ENCODE data around the gene DIDO1. TPM values are rescaled to one million over a fixed set of nuclear protein-coding genes. Genes with fewer than 3 reads are reported as not detected.
"Not testable (repeated sequence)": the region's sequence is repeated elsewhere in the genome, so short reads cannot be mapped to it uniquely, and the experiment has no call there.

The DIDO1 gene
- total RNA-seq, 4 donors from 2014 or later: 64.6 to 143 (median 79.2) TPM

DNA sequence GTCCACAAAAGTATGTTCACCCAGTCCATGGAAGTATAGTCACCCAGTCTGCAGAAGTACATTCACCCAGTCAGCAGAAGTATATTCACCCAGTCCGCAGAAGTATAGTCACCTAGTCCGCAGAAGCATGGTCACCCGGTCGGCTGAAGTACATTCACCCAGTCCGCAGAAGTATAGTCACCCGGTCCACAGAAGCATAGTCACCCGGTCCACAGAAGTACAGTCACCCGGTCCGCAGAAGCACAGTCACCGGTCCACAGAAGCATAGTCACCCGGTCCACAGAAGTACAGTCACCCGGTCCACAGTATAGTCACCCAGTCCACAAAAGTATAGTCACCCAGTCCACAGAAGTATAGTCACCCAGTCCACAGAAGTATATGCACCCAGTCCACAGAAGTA lies 73.5 kb downstream of the DIDO1 start:
- Histone ChIP-seq H3K36me3 (peaks cover 33% of the 10 kb centered on the region), H3K4me3 (no peak overlapping the region), H3K4me1 (peaks cover 11% of the 10 kb centered on the region), H3K9me3 (no peaks in the 10 kb centered on the region), H3K27me3 (no peaks in the 10 kb centered on the region), H3K27ac (no peak overlapping the region)
- TF ChIP-seq, protein P1, sequence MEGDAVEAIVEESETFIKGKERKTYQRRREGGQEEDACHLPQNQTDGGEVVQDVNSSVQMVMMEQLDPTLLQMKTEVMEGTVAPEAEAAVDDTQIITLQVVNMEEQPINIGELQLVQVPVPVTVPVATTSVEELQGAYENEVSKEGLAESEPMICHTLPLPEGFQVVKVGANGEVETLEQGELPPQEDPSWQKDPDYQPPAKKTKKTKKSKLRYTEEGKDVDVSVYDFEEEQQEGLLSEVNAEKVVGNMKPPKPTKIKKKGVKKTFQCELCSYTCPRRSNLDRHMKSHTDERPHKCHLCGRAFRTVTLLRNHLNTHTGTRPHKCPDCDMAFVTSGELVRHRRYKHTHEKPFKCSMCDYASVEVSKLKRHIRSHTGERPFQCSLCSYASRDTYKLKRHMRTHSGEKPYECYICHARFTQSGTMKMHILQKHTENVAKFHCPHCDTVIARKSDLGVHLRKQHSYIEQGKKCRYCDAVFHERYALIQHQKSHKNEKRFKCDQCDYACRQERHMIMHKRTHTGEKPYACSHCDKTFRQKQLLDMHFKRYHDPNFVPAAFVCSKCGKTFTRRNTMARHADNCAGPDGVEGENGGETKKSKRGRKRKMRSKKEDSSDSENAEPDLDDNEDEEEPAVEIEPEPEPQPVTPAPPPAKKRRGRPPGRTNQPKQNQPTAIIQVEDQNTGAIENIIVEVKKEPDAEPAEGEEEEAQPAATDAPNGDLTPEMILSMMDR (IDR thresholded peaks at IDR 0.05): no peak
- no peak for TF ChIP-seq EP300 (IDR thresholded peaks at IDR 0.05)
- TF ChIP-seq POLR2A (IDR thresholded peaks at IDR 0.05): no peak
- TF ChIP-seq POLR2AphosphoS5 (IDR thresholded peaks at IDR 0.05): no peak
- DNase-seq (ENCODE audit: low spot score in 2 of 2): no peak
- WGBS: 93% methylated on average over 12 of the region's 12 CpGs

GRCh38 chr20:62852196-62852595 lies 74.1 kb downstream of the DIDO1 start:
- H3K36me3 ChIP-seq: peaks cover 32% of the 10 kb centered on the region
- H3K9me3 ChIP-seq: no peaks in the 10 kb centered on the region
- TF ChIP-seq, protein P1 (IDR thresholded peaks at IDR 0.05): no peak
- TF ChIP-seq POLR2AphosphoS5 (IDR thresholded peaks at IDR 0.05): no peak
- no peak for TF ChIP-seq POLR2A (IDR thresholded peaks at IDR 0.05)
- no peak for TF ChIP-seq EP300 (IDR thresholded peaks at IDR 0.05)
- WGBS: 85% methylated on average over 5 of the region's 8 CpGs
- H3K27ac ChIP-seq: no peak overlapping the region
- H3K4me3 ChIP-seq: no peak overlapping the region
- no peak for DNase-seq (ENCODE audit: low spot score in 2 of 2)
- H3K4me1 ChIP-seq: peaks cover 6% of the 10 kb centered on the region
- no peaks in the 10 kb centered on the region for H3K27me3 ChIP-seq

DNA sequence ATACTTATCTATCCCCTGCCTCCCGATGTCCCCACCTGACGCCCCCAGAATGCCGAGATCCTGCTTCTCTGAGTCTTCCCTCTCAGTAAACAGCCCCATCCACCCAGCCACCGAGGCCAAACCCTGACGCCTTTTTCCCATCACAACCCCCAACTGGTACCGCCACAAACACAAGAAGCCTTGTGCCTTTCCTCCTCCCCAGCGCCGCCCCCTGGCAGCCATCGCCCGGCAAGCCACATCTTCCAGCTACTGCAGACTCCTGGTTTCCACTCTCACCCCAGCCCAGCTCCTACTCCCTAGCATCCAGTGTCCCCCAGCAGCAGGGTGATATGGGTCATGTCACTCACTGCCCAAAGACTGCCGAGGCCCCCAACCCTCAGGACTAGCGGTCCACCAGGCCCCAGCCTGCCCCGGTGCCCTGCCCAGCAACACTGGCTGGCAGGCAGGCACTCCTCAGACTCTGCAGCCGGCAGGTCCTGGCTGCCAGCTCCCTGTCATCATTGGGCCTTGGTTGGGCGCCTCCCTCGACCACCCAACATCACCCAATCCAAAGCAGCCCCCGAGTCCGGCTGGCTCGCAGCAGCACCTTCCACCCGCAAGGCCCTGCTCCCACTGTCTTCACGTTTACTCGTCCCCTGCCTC lies 75.9 kb downstream of the DIDO1 start:
- no peaks in the 10 kb centered on the region for H3K4me1 ChIP-seq
- no peak overlapping the region for H3K4me3 ChIP-seq
- no peaks in the 10 kb centered on the region for H3K27me3 ChIP-seq
- no peak for DNase-seq (ENCODE audit: low spot score in 2 of 2)
- no peaks in the 10 kb centered on the region for H3K9me3 ChIP-seq
- peaks cover 26% of the 10 kb centered on the region for H3K36me3 ChIP-seq
- WGBS: 86% methylated on average over 22 of the region's 22 CpGs
- TF ChIP-seq POLR2AphosphoS5 (IDR thresholded peaks at IDR 0.05) (no peak), POLR2A (IDR thresholded peaks at IDR 0.05) (no peak), EP300 (IDR thresholded peaks at IDR 0.05) (no peak)
- TF ChIP-seq, protein P1 (IDR thresholded peaks at IDR 0.05): no peak
- no peak overlapping the region for H3K27ac ChIP-seq

- DNase-seq (ENCODE audit: low spot score in 2 of 2): no peak
- no peaks in the 10 kb centered on the region for H3K9me3 ChIP-seq
- no peaks in the 10 kb centered on the region for H3K27me3 ChIP-seq
- peaks cover 22% of the 10 kb centered on the region for H3K36me3 ChIP-seq
- no peaks in the 10 kb centered on the region for H3K4me1 ChIP-seq
- H3K27ac ChIP-seq: no peak overlapping the region
- no peak for TF ChIP-seq EP300 (IDR thresholded peaks at IDR 0.05)
- no peak overlapping the region for H3K4me3 ChIP-seq
Measured at GRCh38 chr20:62849431-62849830, 76.9 kb downstream of the DIDO1 start.

GRCh38 chr20:62848917-62849316 lies 77.4 kb downstream of the DIDO1 start:
- DNase-seq (ENCODE audit: low spot score in 2 of 2); H3K9me3 ChIP-seq; H3K4me3 ChIP-seq; H3K27ac ChIP-seq; H3K4me1 ChIP-seq; H3K27me3 ChIP-seq: not testable (repeated sequence)
- peaks cover 17% of the 10 kb centered on the region for H3K36me3 ChIP-seq
- 86% methylated on average over 7 of the region's 7 CpGs for WGBS

GRCh38 chr20:62846166-62846890 lies 80.0 kb downstream of the DIDO1 start:
- TF ChIP-seq, protein P1 (IDR thresholded peaks at IDR 0.05): no peak
- TF ChIP-seq EP300 (IDR thresholded peaks at IDR 0.05): no peak
- no peak for TF ChIP-seq POLR2A (IDR thresholded peaks at IDR 0.05)
- no peak for TF ChIP-seq POLR2AphosphoS5 (IDR thresholded peaks at IDR 0.05)
- no peaks in the 10 kb centered on the region for H3K27me3 ChIP-seq
- no peaks in the 10 kb centered on the region for H3K36me3 ChIP-seq
- no peaks in the 10 kb centered on the region for H3K9me3 ChIP-seq
- WGBS: 87% methylated on average over 19 of the region's 19 CpGs
- no peak overlapping the region for H3K27ac ChIP-seq
- no peak for DNase-seq (ENCODE audit: low spot score in 2 of 2)
- no peak overlapping the region for H3K4me3 ChIP-seq
- no peaks in the 10 kb centered on the region for H3K4me1 ChIP-seq
